ENCODE data around the gene BCAS1.

BCAS1 gene

GRCh38 chr20:53939572-53940359 is 130.6 kb downstream of the BCAS1 start:
- no peak overlapping the region for H3K4me3 ChIP-seq (ENCODE audit: low read depth, low read length)
- DNase-seq (ENCODE audit: low read depth), result peak; percentile 99
- TF ChIP-seq, protein P1, sequence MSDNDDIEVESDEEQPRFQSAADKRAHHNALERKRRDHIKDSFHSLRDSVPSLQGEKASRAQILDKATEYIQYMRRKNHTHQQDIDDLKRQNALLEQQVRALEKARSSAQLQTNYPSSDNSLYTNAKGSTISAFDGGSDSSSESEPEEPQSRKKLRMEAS (IDR thresholded peaks at IDR 0.05; ENCODE audit: low read depth, low read length), result peak; percentile 96
- TF ChIP-seq MYC (IDR thresholded peaks at IDR 0.05; ENCODE audit: low read depth, low read length) (peak; percentile 88), POLR2A (IDR thresholded peaks at IDR 0.05; ENCODE audit: extremely low read depth, insufficient read length) (no peak), CTCF (IDR thresholded peaks at IDR 0.05; ENCODE audit: low read depth, low read length) (peak; percentile 80)

DNA sequence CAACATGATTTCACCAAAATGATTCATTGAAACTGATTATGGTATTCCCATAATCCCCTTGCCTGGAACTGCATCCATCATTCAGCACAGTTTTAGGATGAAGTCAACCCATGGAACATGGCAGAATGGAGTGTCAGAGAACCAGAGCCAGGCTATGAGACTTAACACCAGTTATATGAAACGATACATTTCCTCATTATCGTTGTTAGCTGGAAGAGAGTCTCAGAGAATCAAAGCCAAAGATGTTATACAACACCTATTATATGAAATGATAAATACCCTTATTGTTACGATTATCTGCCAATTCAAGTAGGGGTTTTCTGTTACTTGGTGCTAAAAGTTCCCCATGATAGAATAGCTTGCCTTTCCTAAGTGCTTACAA is 131.2 kb downstream of the BCAS1 start:
- no peak overlapping the region for H3K4me3 ChIP-seq (ENCODE audit: low read depth, low read length)
- TF ChIP-seq MYC (IDR thresholded peaks at IDR 0.05; ENCODE audit: low read depth, low read length) (no peak), CTCF (IDR thresholded peaks at IDR 0.05; ENCODE audit: low read depth, low read length) (no peak), POLR2A (IDR thresholded peaks at IDR 0.05; ENCODE audit: extremely low read depth, insufficient read length) (no peak)
- TF ChIP-seq, protein P1 (IDR thresholded peaks at IDR 0.05; ENCODE audit: low read depth, low read length), result no peak
- DNase-seq (ENCODE audit: low read depth), result no peak

GRCh38 chr20:53938739-53939138 is 131.7 kb downstream of the BCAS1 start:
- DNase-seq (ENCODE audit: low read depth), result no peak
- H3K4me3 ChIP-seq (ENCODE audit: low read depth, low read length), result no peak overlapping the region
- no peak for TF ChIP-seq MYC (IDR thresholded peaks at IDR 0.05; ENCODE audit: low read depth, low read length)
- TF ChIP-seq, protein P1 (IDR thresholded peaks at IDR 0.05; ENCODE audit: low read depth, low read length), result no peak
- no peak for TF ChIP-seq CTCF (IDR thresholded peaks at IDR 0.05; ENCODE audit: low read depth, low read length)
- no peak for TF ChIP-seq POLR2A (IDR thresholded peaks at IDR 0.05; ENCODE audit: extremely low read depth, insufficient read length)

DNA sequence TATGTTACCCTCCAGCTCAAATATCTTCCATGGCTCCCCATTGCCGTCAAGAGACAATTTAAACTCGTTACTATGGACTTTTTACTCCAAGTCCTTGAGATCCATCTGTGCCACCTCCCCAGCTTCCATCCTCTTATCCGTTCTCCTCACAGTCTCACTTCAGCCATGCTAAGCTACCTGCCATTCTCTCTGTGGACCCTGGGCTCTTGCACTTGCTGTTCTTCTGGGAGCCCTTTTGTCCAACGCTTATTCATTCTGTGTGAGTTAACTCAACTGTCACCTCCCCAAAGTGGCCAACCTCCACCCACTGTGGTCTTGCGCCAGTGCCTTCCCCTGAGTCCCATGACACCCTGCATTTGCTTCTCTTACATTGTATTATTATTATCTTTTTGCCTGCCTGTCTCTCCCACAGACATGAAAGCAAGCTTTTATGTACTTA is 132.4 kb downstream of the BCAS1 start:
- TF ChIP-seq POLR2A (IDR thresholded peaks at IDR 0.05; ENCODE audit: extremely low read depth, insufficient read length) (no peak), MYC (IDR thresholded peaks at IDR 0.05; ENCODE audit: low read depth, low read length) (no peak), CTCF (IDR thresholded peaks at IDR 0.05; ENCODE audit: low read depth, low read length) (no peak)
- TF ChIP-seq, protein P1 (IDR thresholded peaks at IDR 0.05; ENCODE audit: low read depth, low read length), result no peak
- peak; percentile 74 for DNase-seq (ENCODE audit: low read depth)
- H3K4me3 ChIP-seq (ENCODE audit: low read depth, low read length), result no peak overlapping the region

GRCh38 chr20:53937339-53937741 is 133.1 kb downstream of the BCAS1 start:
- TF ChIP-seq, protein P1 (IDR thresholded peaks at IDR 0.05; ENCODE audit: low read depth, low read length), result no peak
- TF ChIP-seq CTCF (IDR thresholded peaks at IDR 0.05; ENCODE audit: low read depth, low read length) (no peak), MYC (IDR thresholded peaks at IDR 0.05; ENCODE audit: low read depth, low read length) (no peak), POLR2A (IDR thresholded peaks at IDR 0.05; ENCODE audit: extremely low read depth, insufficient read length) (no peak)
- no peak for DNase-seq (ENCODE audit: low read depth)
- no peak overlapping the region for H3K4me3 ChIP-seq (ENCODE audit: low read depth, low read length)

All from NB4 (cell line).